PC-3 (cell line): ENCODE data around the gene RFESD. TPM values are rescaled to one million over a fixed set of nuclear protein-coding genes. Genes with fewer than 3 reads are reported as not detected.

ENCODE experiments used
- ATAC-seq: fragments of 200-7000 bp; cut with Tn5 transposase; 2 replicates; pipeline ENCODE4 v1.9.1; 2020; ENCODE audit warnings: mild to moderate bottlenecking, moderate library complexity
- BruUV-seq: library from RNA; stranded (reverse); fragments of 400-500 nt; replicated peaks from 2 replicates; lab custom pipeline; 2021; lab: Mats Ljungman, UMichigan
- CTCF ChIA-PET: fragments of 300-600 bp; sonication (Branson Sonifier 250); formaldehyde crosslinking; loops from one replicate; lab custom pipeline; 2022; ENCODE audit warnings: antibody characterized with exemption; lab: Charles Lee
- POLR2A ChIA-PET: fragments of 300-600 bp; sonication (Branson Sonifier 250); formaldehyde crosslinking; loops from one replicate; lab custom pipeline; 2022; ENCODE audit warnings: antibody characterized with exemption; ENCODE audit not compliant: unreplicated experiment; lab: Charles Lee
- DNase-seq: peaks from one replicate; pipeline ENCODE4 v3.0.0-alpha.2; 2015
- H2AFZ ChIP-seq: fragments of 300-600 bp; sonication (generic); 2 replicates; pipeline ENCODE4 v1.6.0; 2016; ENCODE audit warnings: antibody characterized with exemption, low read length
- H3F3A ChIP-seq: fragments of 300-600 bp; sonication (generic); one replicate; pipeline ENCODE4 v1.6.0; 2017; ENCODE audit warnings: antibody characterized with exemption, low read length, control low read depth, mild to moderate bottlenecking; ENCODE audit not compliant: unreplicated experiment
- H3K27ac ChIP-seq: fragments of 300-600 bp; sonication (generic); 2 replicates; pipeline ENCODE4 v1.5.1; 2016; ENCODE audit warnings: mild to moderate bottlenecking, low read length
- H3K27me3 ChIP-seq: fragments of 300-600 bp; sonication (generic); 2 replicates; pipeline ENCODE4 v1.6.1; 2016; ENCODE audit warnings: low read length, mixed read lengths
- H3K36me3 ChIP-seq: fragments of 300-600 bp; sonication (generic); 2 replicates; pipeline ENCODE4 v1.6.1; 2016; ENCODE audit warnings: low read depth, mixed run types, low read length, mixed read lengths
- H3K4me1 ChIP-seq: fragments of 300-600 bp; sonication (generic); 2 replicates; pipeline ENCODE4 v1.5.1; 2016; ENCODE audit warnings: low read length; ENCODE audit not compliant: insufficient read depth
- H3K4me2 ChIP-seq: fragments of 300-600 bp; sonication (generic); 2 replicates; pipeline ENCODE4 v1.6.0; 2016; ENCODE audit warnings: low read length
- H3K4me3 ChIP-seq: fragments of 300-600 bp; sonication (generic); 2 replicates; pipeline ENCODE4 v1.5.1; 2016; ENCODE audit warnings: mild to moderate bottlenecking, low read length, mixed read lengths
- H3K79me2 ChIP-seq: fragments of 300-600 bp; sonication (generic); 2 replicates; pipeline ENCODE4 v1.6.1; 2017; ENCODE audit warnings: low read length, mixed read lengths
- H3K9ac ChIP-seq: fragments of 300-600 bp; sonication (generic); 2 replicates; pipeline ENCODE4 v1.6.0; 2016; ENCODE audit warnings: mild to moderate bottlenecking, low read length
- H3K9me2 ChIP-seq: fragments of 300-600 bp; sonication (generic); replicated peaks from 2 replicates; pipeline ENCODE4 v1.6.1; 2016; ENCODE audit warnings: mixed run types, low read length, mixed read lengths
- H3K9me3 ChIP-seq: fragments of 300-600 bp; sonication (generic); 2 replicates; pipeline ENCODE4 v1.6.1; 2016; ENCODE audit warnings: low read length, mixed read lengths
- H4K20me1 ChIP-seq: fragments of 300-600 bp; sonication (generic); 2 replicates; pipeline ENCODE4 v1.6.1; 2016; ENCODE audit warnings: low read length, mixed read lengths
- CTCF ChIP-seq: fragments of 300-600 bp; sonication (generic); conservative IDR thresholded peaks from 2 replicates; pipeline ENCODE4 v1.5.1; 2017; ENCODE audit warnings: antibody characterized with exemption, low read depth, mild to moderate bottlenecking, low read length
- EZH2 ChIP-seq: fragments of 300-600 bp; sonication (generic); IDR thresholded peaks from one replicate; pipeline ENCODE4 v1.6.1; 2017; ENCODE audit warnings: antibody characterized with exemption, mild to moderate bottlenecking, low read length; ENCODE audit not compliant: unreplicated experiment
- EZH2phosphoT487 ChIP-seq: fragments of 300-600 bp; sonication (generic); IDR thresholded peaks from 2 replicates; pipeline ENCODE4 v1.6.1; 2018; ENCODE audit warnings: mild to moderate bottlenecking, antibody characterized with exemption, low read length, borderline replicate concordance
- intact Hi-C: fragments of 100-400 bp; cut with micrococcal nuclease; formaldehyde crosslinking; loops from 2 replicates; pipeline ENCODE4 v1.9.0; 2023
- total RNA-seq: library from RNA; depleted of rRNA; stranded (reverse); fragments of >200 nt; gene quantifications from 2 replicates; pipeline ENCODE4 v1.2.3, GENCODE V29; 2014

Gene RFESD
- total RNA-seq, 1 experiment from 2014 or later: 0.36 TPM

GRCh38 chr5:95690333-95690732 lies 43.8 kb downstream of the RFESD start:
- Histone ChIP-seq H3K9ac (no peak overlapping the region), H4K20me1 (no peaks in the 10 kb centered on the region), H3K4me3 (no peak overlapping the region), H3K79me2 (no peaks in the 10 kb centered on the region), H3F3A (no peaks in the 10 kb centered on the region), H3K27me3 (no peaks in the 10 kb centered on the region), H3K4me2 (no peak overlapping the region), H3K9me3 (no peaks in the 10 kb centered on the region), H3K27ac (no peak overlapping the region), H3K36me3 (no peaks in the 10 kb centered on the region), H3K4me1 (no peaks in the 10 kb centered on the region), H3K9me2 (no peaks in the 10 kb centered on the region), H2AFZ (no peak overlapping the region)
- intact Hi-C loops: no loop called here
- no peak for TF ChIP-seq CTCF
- ATAC-seq (no peak), DNase-seq (no peak)
- CTCF ChIA-PET: no interaction called here
- BruUV-seq: no TSS peak
- POLR2A ChIA-PET: no interaction called here

GRCh38 chr5:95697781-95698681 lies 51.5 kb downstream of the RFESD start:
- ChIA-PET POLR2A (no interaction called here), CTCF (no interaction called here)
- H4K20me1 ChIP-seq: no peaks in the 10 kb centered on the region
- no peak overlapping the region for H3K4me2 ChIP-seq
- H3K9me2 ChIP-seq: no peaks in the 10 kb centered on the region
- H2AFZ ChIP-seq: peak overlapping the region; percentile 7; the same call in 1 of the 2 replicates
- TF ChIP-seq CTCF: no peak
- TF ChIP-seq EZH2phosphoT487: no peak
- no peak for TF ChIP-seq EZH2
- no TSS peak for BruUV-seq
- no peak overlapping the region for H3K4me3 ChIP-seq
- H3K36me3 ChIP-seq: no peaks in the 10 kb centered on the region
- no peaks in the 10 kb centered on the region for H3K27me3 ChIP-seq
- intact Hi-C loops: no loop called here
- peak; percentile 29; the same call in 1 of the 2 replicates for ATAC-seq
- H3K27ac ChIP-seq: no peak overlapping the region
- peak; percentile 40 for DNase-seq
- H3F3A ChIP-seq: no peaks in the 10 kb centered on the region
- H3K9me3 ChIP-seq: no peaks in the 10 kb centered on the region
- no peak overlapping the region for H3K9ac ChIP-seq
- no peaks in the 10 kb centered on the region for H3K79me2 ChIP-seq
- H3K4me1 ChIP-seq: peaks cover 6% of the 10 kb centered on the region; the same call in 1 of the 2 replicates

DNA sequence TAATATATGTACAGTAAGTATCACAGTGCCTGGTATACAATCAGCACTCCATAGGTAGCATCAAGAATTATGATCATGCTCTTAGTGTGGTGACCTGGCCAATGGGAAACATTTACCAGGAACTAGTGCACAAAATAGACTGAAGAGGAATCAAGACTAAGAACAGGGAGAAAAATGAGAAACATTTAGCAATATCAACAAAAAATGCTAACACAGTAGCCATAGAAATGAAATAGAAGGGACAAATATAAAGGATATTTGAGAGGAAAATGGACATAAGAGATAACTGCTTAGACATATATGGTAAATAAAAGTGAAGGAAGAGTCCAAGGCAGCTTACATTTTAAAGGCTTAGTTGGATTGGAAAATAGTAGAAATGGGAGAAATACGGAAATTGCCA lies 52.8 kb downstream of the RFESD start:
- no peak overlapping the region for H3K27ac ChIP-seq
- no peak overlapping the region for H2AFZ ChIP-seq
- no peaks in the 10 kb centered on the region for H3K27me3 ChIP-seq
- no TSS peak for BruUV-seq
- CTCF ChIA-PET: no interaction called here
- TF ChIP-seq CTCF (no peak), EZH2 (no peak), EZH2phosphoT487 (no peak)
- H3K4me3 ChIP-seq: no peak overlapping the region
- peaks cover 6% of the 10 kb centered on the region; the same call in 1 of the 2 replicates for H3K4me1 ChIP-seq
- H3K4me2 ChIP-seq: no peak overlapping the region
- H3K36me3 ChIP-seq: no peaks in the 10 kb centered on the region
- H3F3A ChIP-seq: no peaks in the 10 kb centered on the region
- no peaks in the 10 kb centered on the region for H3K9me2 ChIP-seq
- POLR2A ChIA-PET: no interaction called here
- no peaks in the 10 kb centered on the region for H4K20me1 ChIP-seq
- H3K9ac ChIP-seq: no peak overlapping the region
- intact Hi-C loops: no loop called here
- no peak for ATAC-seq
- no peaks in the 10 kb centered on the region for H3K79me2 ChIP-seq
- DNase-seq: no peak
- no peaks in the 10 kb centered on the region for H3K9me3 ChIP-seq
